Panc1 (cell line): ENCODE measurements around the gene PPIA.

Source experiments
- CTCF ChIP-seq: fragments of 450-650 bp; IDR thresholded peaks from 2 replicates; pipeline ENCODE4 v1.5.1; 2017; ENCODE audit warnings: mild to moderate bottlenecking
- POLR2AphosphoS5 ChIP-seq: IDR thresholded peaks from 2 replicates; pipeline ENCODE4 v1.6.1; 2012; ENCODE audit warnings: mild to moderate bottlenecking, low read depth, low read length, moderate library complexity

DNA sequence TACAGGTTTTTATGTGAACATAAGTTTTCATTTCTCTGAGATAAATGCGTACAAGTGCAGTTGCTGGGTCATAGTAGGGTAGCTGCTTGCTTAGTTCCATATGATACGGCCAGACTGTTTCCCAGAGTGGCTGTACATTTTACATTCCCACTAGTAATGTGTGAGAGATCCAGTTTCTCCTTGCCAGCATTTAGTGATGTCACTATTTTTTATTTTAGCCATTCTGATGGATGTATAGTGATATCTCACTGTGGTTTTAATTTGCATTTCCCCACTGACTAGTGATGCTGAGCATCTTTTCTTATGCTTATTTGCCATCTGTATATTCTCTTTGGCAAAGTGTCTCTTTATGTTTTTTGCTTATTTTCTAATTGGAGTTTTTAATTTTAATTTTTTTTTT is 43.7 kb upstream of the PPIA start:
- TF ChIP-seq POLR2AphosphoS5 (no peak), CTCF (no peak)
